DOHH2 (cell line): ENCODE data around the gene DHRS2.

Experiments used
- H3F3A ChIP-seq: fragments of 200-600 bp; sonication (generic), shearing (Covaris generic); 2 replicates; pipeline ENCODE4 v1.6.0; 2016; ENCODE audit warnings: antibody characterized with exemption, mild to moderate bottlenecking; ENCODE audit not compliant: control insufficient read depth, insufficient read depth
- H3K27ac ChIP-seq: fragments of 200-600 bp; sonication (generic); 2 replicates; pipeline ENCODE4 v1.5.1; 2014; ENCODE audit warnings: low read depth, mild to moderate bottlenecking, low read length, moderate library complexity
- H3K27me3 ChIP-seq: fragments of 200-600 bp; sonication (generic); 2 replicates; pipeline ENCODE4 v1.6.1; 2014; ENCODE audit warnings: mild to moderate bottlenecking, low read length, mixed read lengths; ENCODE audit not compliant: control insufficient read depth
- H3K36me3 ChIP-seq: fragments of 200-600 bp; sonication (generic); 2 replicates; pipeline ENCODE4 v1.6.1; 2014; ENCODE audit warnings: mild to moderate bottlenecking, low read length, moderate library complexity, mixed read lengths; ENCODE audit not compliant: control insufficient read depth
- H3K4me1 ChIP-seq: fragments of 200-600 bp; sonication (generic); 2 replicates; pipeline ENCODE4 v1.6.1; 2014; ENCODE audit warnings: mild to moderate bottlenecking, low read length, mixed read lengths; ENCODE audit not compliant: control insufficient read depth
- H3K4me2 ChIP-seq: fragments of 200-600 bp; sonication (generic); 2 replicates; pipeline ENCODE4 v1.6.0; 2014; ENCODE audit warnings: mild to moderate bottlenecking, low read length, moderate library complexity
- H3K4me3 ChIP-seq: fragments of 200-600 bp; sonication (generic); 2 replicates; pipeline ENCODE4 v1.5.1; 2014; ENCODE audit warnings: mild to moderate bottlenecking, low read length, mixed read lengths
- H3K79me2 ChIP-seq: fragments of 200-600 bp; sonication (generic); 2 replicates; pipeline ENCODE4 v1.6.1; 2014; ENCODE audit warnings: mild to moderate bottlenecking, low read length, mixed read lengths; ENCODE audit not compliant: control insufficient read depth
- H3K9me2 ChIP-seq: fragments of 200-600 bp; sonication (generic); replicated peaks from 2 replicates; pipeline ENCODE4 v1.6.1; 2014; ENCODE audit warnings: mild to moderate bottlenecking, low read length, mixed read lengths; ENCODE audit not compliant: control insufficient read depth
- H3K9me3 ChIP-seq: fragments of 200-600 bp; sonication (generic); 2 replicates; pipeline ENCODE4 v1.6.1; 2014; ENCODE audit warnings: antibody characterized with exemption, low read length, mixed read lengths; ENCODE audit not compliant: control insufficient read depth, insufficient read depth
- H4K20me1 ChIP-seq: fragments of 200-600 bp; sonication (generic); 2 replicates; pipeline ENCODE4 v1.6.0; 2014; ENCODE audit warnings: low read depth, mild to moderate bottlenecking, antibody characterized with exemption, low read length, moderate library complexity; ENCODE audit not compliant: control insufficient read depth, insufficient read depth
- CTCF ChIP-seq: fragments of 200-600 bp; sonication (generic); IDR thresholded peaks from one replicate; pipeline ENCODE4 v1.5.1; 2014; ENCODE audit warnings: antibody characterized with exemption, mild to moderate bottlenecking, low read depth, low read length; ENCODE audit not compliant: poor library complexity, severe bottlenecking
- EZH2phosphoT487 ChIP-seq: fragments of 200-600 bp; sonication (generic); IDR thresholded peaks from 2 replicates; pipeline ENCODE4 v1.6.1; 2017; ENCODE audit warnings: borderline replicate concordance, mild to moderate bottlenecking, antibody characterized with exemption, low read length, moderate library complexity, mixed read lengths

DHRS2 gene

GRCh38 chr14:23621204-23621931 is 14.8 kb upstream of the DHRS2 start:
- TF ChIP-seq CTCF (no peak), EZH2phosphoT487 (no peak)

GRCh38 chr14:23621932-23622730 is 14.0 kb upstream of the DHRS2 start:
- TF ChIP-seq CTCF, result no peak
- no peak for TF ChIP-seq EZH2phosphoT487
- Histone ChIP-seq H3K9me3 (peaks cover 21% of the 10 kb centered on the region), H3K79me2 (no peaks in the 10 kb centered on the region), H3K4me2 (no peak overlapping the region), H3K4me1 (no peaks in the 10 kb centered on the region), H3K4me3 (no peak overlapping the region), H4K20me1 (no peaks in the 10 kb centered on the region), H3F3A (no peaks in the 10 kb centered on the region), H3K27ac (no peak overlapping the region), H3K9me2 (no peaks in the 10 kb centered on the region), H3K36me3 (no peaks in the 10 kb centered on the region), H3K27me3 (peaks cover 3% of the 10 kb centered on the region; the same call in 1 of the 2 replicates)

More at GRCh38 chr14:23621204-23621931, 14.8 kb upstream of the DHRS2 start:
- Histone ChIP-seq H3K9me2 (no peaks in the 10 kb centered on the region), H3K4me3 (no peak overlapping the region), H4K20me1 (no peaks in the 10 kb centered on the region), H3K4me2 (no peak overlapping the region), H3K36me3 (no peaks in the 10 kb centered on the region), H3F3A (no peaks in the 10 kb centered on the region), H3K27ac (no peak overlapping the region), H3K79me2 (no peaks in the 10 kb centered on the region), H3K27me3 (peaks cover 3% of the 10 kb centered on the region; the same call in 1 of the 2 replicates), H3K4me1 (no peaks in the 10 kb centered on the region), H3K9me3 (peaks cover 21% of the 10 kb centered on the region)

- Histone ChIP-seq H3K9me3 (peaks cover 21% of the 10 kb centered on the region), H4K20me1 (no peaks in the 10 kb centered on the region), H3K79me2 (no peaks in the 10 kb centered on the region)
Observed at GRCh38 chr14:23622990-23623389, 13.2 kb upstream of the DHRS2 start.

More at GRCh38 chr14:23622990-23623389, 13.2 kb upstream of the DHRS2 start:
- Histone ChIP-seq H3K27ac (no peak overlapping the region), H3K4me3 (no peak overlapping the region), H3F3A (no peaks in the 10 kb centered on the region), H3K27me3 (no peaks in the 10 kb centered on the region), H3K36me3 (no peaks in the 10 kb centered on the region), H3K4me1 (no peaks in the 10 kb centered on the region), H3K9me2 (no peaks in the 10 kb centered on the region), H3K4me2 (no peak overlapping the region)
- TF ChIP-seq EZH2phosphoT487 (no peak), CTCF (no peak)
